Sigmoid colon (tissue), 4 donors: ENCODE data around the gene HOXD1.

Experiments used
- CTCF ChIP-seq, 4 experiments: fragments of 450-650 bp in 3 of 4; fragments of 200-600 bp in 1 of 4; IDR thresholded peaks; one replicate each; pipeline ENCODE4 v1.5.1; 2016 to 2019; ENCODE audit warnings: antibody characterized with exemption in 4 of 4, mild to moderate bottlenecking in 3 of 4, moderate library complexity in 2 of 4
- POLR2A ChIP-seq, 2 donors: fragments of 450-650 bp; IDR thresholded peaks; one replicate each; pipeline ENCODE4 v1.6.1; 2016; ENCODE audit warnings: antibody characterized with exemption in 2 of 2, mild to moderate bottlenecking in 2 of 2, moderate library complexity in 2 of 2
- POLR2AphosphoS5 ChIP-seq, 4 donors: sonication (generic); formaldehyde crosslinking; IDR thresholded peaks; one replicate each; pipeline ENCODE4 v1.6.1; 2017; ENCODE audit warnings: antibody characterized with exemption in 4 of 4

- TF ChIP-seq POLR2A (IDR thresholded peaks at IDR 0.05): no peak
- no peak for TF ChIP-seq CTCF (IDR thresholded peaks at IDR 0.05)
- no peak for TF ChIP-seq POLR2AphosphoS5 (IDR thresholded peaks at IDR 0.05)
Observed at GRCh38 chr2:176149939-176150583, 38.4 kb upstream of the HOXD1 start.
